Breast epithelium (tissue), 4 donors: ENCODE measurements around the gene MAP6. TPM values are rescaled to one million over a fixed set of nuclear protein-coding genes. Genes with fewer than 3 reads are reported as not detected.

ENCODE experiments used
- DNase-seq, 2 donors: peaks; one replicate each; pipeline ENCODE4 v3.0.0-alpha.2; 2019; ENCODE audit warnings: low spot score in 2 of 2
- H3K27ac ChIP-seq, 2 donors: fragments of 200-600 bp; sonication (generic) in 1 of 2; one replicate each; pipeline ENCODE4 v1.5.1; 2016 to 2019; ENCODE audit warnings: mild to moderate bottlenecking in 1 of 2
- H3K27me3 ChIP-seq, 2 donors: fragments of 200-600 bp; sonication (generic) in 1 of 2; one replicate each; pipeline versions ENCODE4 v1.5.1 to v1.6.0; 2017 to 2019; ENCODE audit warnings: control low read depth in 1 of 2, mild to moderate bottlenecking in 1 of 2
- H3K36me3 ChIP-seq: fragments of 200-600 bp; one replicate; pipeline ENCODE4 v1.5.1; 2019
- H3K4me1 ChIP-seq, 2 donors: fragments of 200-600 bp; sonication (generic); one replicate each; pipeline ENCODE4 v1.5.1; 2016 to 2019; ENCODE audit warnings: control low read depth in 1 of 2
- H3K4me3 ChIP-seq, 3 donors: fragments of 200-600 bp; sonication (generic); 1 replicate in 2 of 3; 2 replicates in 1 of 3; pipeline ENCODE4 v1.5.1; 2016 to 2019; ENCODE audit warnings: mild to moderate bottlenecking in 3 of 3, moderate library complexity in 2 of 3
- H3K9me3 ChIP-seq, 2 donors: fragments of 200-600 bp; sonication (generic) in 1 of 2; one replicate each; pipeline ENCODE4 v1.5.1; 2016 to 2019; ENCODE audit warnings: control low read depth in 1 of 2
- POLR2A ChIP-seq: fragments of 450-650 bp; IDR thresholded peaks from one replicate; pipeline ENCODE4 v1.6.1; 2016; ENCODE audit warnings: antibody characterized with exemption, mild to moderate bottlenecking, moderate library complexity
- POLR2AphosphoS5 ChIP-seq, 3 donors: sonication (generic); formaldehyde crosslinking; IDR thresholded peaks; one replicate each; pipeline ENCODE4 v1.6.1; 2017; ENCODE audit warnings: antibody characterized with exemption in 3 of 3
- intact Hi-C: fragments of 100-400 bp; cut with DNase I; formaldehyde crosslinking; loops from one replicate; pipeline ENCODE4 v1.15.1; 2023; ENCODE audit warnings: low total_unique reads
- total RNA-seq, 3 donors: library from RNA; depleted of rRNA; stranded (reverse); fragments of >200 nt; gene quantifications; one replicate each; pipeline ENCODE4 v1.1.0, GENCODE V29; 2016
- TF ChIP-seq, protein P1 (sequence below), 3 donors: fragments of 450-650 bp; IDR thresholded peaks; one replicate each; pipeline ENCODE4 v1.5.1; 2016 to 2017; ENCODE audit warnings: antibody characterized with exemption in 3 of 3, mild to moderate bottlenecking in 3 of 3, moderate library complexity in 3 of 3

The MAP6 gene
- total RNA-seq, 3 donors from 2014 or later, result 1.6 to 5.0 (median 2.6) TPM

GRCh38 chr11:75632450-75632849, 36.4 kb downstream of the MAP6 start:
- no peak for DNase-seq
- TF ChIP-seq POLR2AphosphoS5 (IDR thresholded peaks at IDR 0.05), result no peak
- no peak for TF ChIP-seq POLR2A
- TF ChIP-seq, protein P1, sequence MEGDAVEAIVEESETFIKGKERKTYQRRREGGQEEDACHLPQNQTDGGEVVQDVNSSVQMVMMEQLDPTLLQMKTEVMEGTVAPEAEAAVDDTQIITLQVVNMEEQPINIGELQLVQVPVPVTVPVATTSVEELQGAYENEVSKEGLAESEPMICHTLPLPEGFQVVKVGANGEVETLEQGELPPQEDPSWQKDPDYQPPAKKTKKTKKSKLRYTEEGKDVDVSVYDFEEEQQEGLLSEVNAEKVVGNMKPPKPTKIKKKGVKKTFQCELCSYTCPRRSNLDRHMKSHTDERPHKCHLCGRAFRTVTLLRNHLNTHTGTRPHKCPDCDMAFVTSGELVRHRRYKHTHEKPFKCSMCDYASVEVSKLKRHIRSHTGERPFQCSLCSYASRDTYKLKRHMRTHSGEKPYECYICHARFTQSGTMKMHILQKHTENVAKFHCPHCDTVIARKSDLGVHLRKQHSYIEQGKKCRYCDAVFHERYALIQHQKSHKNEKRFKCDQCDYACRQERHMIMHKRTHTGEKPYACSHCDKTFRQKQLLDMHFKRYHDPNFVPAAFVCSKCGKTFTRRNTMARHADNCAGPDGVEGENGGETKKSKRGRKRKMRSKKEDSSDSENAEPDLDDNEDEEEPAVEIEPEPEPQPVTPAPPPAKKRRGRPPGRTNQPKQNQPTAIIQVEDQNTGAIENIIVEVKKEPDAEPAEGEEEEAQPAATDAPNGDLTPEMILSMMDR (IDR thresholded peaks at IDR 0.05), result no peak
- Histone ChIP-seq H3K4me3 (no peak overlapping the region), H3K27ac (no peak overlapping the region), H3K36me3 (no peaks in the 10 kb centered on the region), H3K27me3 (peaks cover 0 to 5% of the 10 kb centered on the region in 2 donors), H3K4me1 (no peaks in the 10 kb centered on the region), H3K9me3 (no peaks in the 10 kb centered on the region)
- intact Hi-C loops, result no loop called here

GRCh38 chr11:75631086-75631730, 37.6 kb downstream of the MAP6 start:
- Histone ChIP-seq H3K27me3 (peaks cover 0 to 5% of the 10 kb centered on the region in 2 donors), H3K27ac (no peak overlapping the region), H3K4me1 (no peaks in the 10 kb centered on the region), H3K9me3 (no peaks in the 10 kb centered on the region), H3K4me3 (no peak overlapping the region), H3K36me3 (no peaks in the 10 kb centered on the region)
- TF ChIP-seq POLR2AphosphoS5 (IDR thresholded peaks at IDR 0.05), result no peak
- TF ChIP-seq POLR2A, result no peak
- TF ChIP-seq, protein P1 (IDR thresholded peaks at IDR 0.05), result no peak
- no peak for DNase-seq
- intact Hi-C loops, result no loop called here

GRCh38 chr11:75627906-75628668, 40.8 kb downstream of the MAP6 start:
- no peaks in the 10 kb centered on the region for H3K9me3 ChIP-seq
- TF ChIP-seq POLR2A (no peak), POLR2AphosphoS5 (IDR thresholded peaks at IDR 0.05) (no peak)
- TF ChIP-seq, protein P1 (IDR thresholded peaks at IDR 0.05), result no peak
- H3K4me3 ChIP-seq, result no peak overlapping the region
- H3K27ac ChIP-seq, result no peak overlapping the region
- no peaks in the 10 kb centered on the region for H3K4me1 ChIP-seq
- peaks cover 0 to 5% of the 10 kb centered on the region in 2 donors for H3K27me3 ChIP-seq
- DNase-seq, result no peak
- H3K36me3 ChIP-seq, result no peaks in the 10 kb centered on the region
- intact Hi-C loops, result no loop called here

DNA sequence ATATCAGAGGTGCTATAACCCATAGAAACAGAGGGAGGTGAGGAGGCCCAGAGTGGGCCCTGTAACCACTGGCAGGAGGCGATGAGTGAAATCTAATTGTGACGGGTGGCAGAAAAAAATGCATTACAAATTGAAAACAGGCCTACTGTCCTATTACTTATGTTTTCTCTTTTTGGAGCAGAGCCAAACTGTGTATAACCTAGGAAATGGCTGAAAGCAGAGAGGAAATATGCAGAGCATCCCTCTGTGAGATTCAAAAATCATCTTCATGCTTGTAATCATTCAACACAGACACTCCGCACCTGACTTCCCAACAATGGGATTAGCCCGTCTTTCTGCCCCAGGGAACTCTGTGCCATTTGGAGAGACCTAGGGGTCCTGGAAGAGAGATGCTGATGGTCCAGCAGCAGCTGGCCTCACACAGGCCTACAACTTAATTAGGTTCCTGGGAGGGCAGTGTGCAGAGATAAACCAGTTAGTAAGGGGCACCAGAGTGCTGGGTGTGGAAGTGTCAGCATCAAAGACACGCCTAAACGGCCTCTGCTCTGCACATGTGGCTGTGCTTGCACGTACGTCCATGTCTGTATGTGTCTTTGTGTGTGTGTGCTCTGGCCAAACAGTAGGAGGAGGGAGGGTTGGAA, 41.8 kb downstream of the MAP6 start:
- no peak overlapping the region for H3K27ac ChIP-seq
- intact Hi-C loops, result no loop called here
- H3K36me3 ChIP-seq, result no peaks in the 10 kb centered on the region
- TF ChIP-seq, protein P1 (IDR thresholded peaks at IDR 0.05), result no peak
- no peak for TF ChIP-seq POLR2A
- no peak for TF ChIP-seq POLR2AphosphoS5 (IDR thresholded peaks at IDR 0.05)
- no peak overlapping the region for H3K4me3 ChIP-seq
- no peaks in the 10 kb centered on the region for H3K9me3 ChIP-seq
- H3K4me1 ChIP-seq, result no peaks in the 10 kb centered on the region
- peaks cover 0 to 3% of the 10 kb centered on the region in 2 donors for H3K27me3 ChIP-seq
- DNase-seq, result no peak
